Caco-2 (cell line): ENCODE data around the gene RPRML. TPM values are rescaled to one million over a fixed set of nuclear protein-coding genes. Genes with fewer than 3 reads are reported as not detected.
"Not testable (repeated sequence)": the region's sequence is repeated elsewhere in the genome, so short reads cannot be mapped to it uniquely, and the experiment has no call there.

Experiments
- Bru-seq: library from RNA; stranded (reverse); fragments of 400-500 nt; gene quantifications from one replicate; lab custom pipeline; 2021; lab: Mats Ljungman, UMichigan
- BruChase-seq, 2 experiments: library from RNA; stranded (reverse); fragments of 400-500 nt; gene quantifications; one replicate each; lab custom pipeline; 2021; lab: Mats Ljungman, UMichigan
- BruUV-seq: library from RNA; stranded (reverse); fragments of 400-500 nt; replicated peaks from 2 replicates; lab custom pipeline; 2021; lab: Mats Ljungman, UMichigan
- CTCF ChIA-PET: fragments of 300-600 bp; sonication (Branson Sonifier 250); formaldehyde crosslinking; loops from one replicate; lab custom pipeline; 2022; ENCODE audit warnings: antibody characterized with exemption; lab: Charles Lee
- POLR2A ChIA-PET: fragments of 300-600 bp; sonication (Branson Sonifier 250); formaldehyde crosslinking; loops from one replicate; lab custom pipeline; 2022; ENCODE audit warnings: antibody characterized with exemption; lab: Charles Lee
- DNase-seq, 2 experiments: peaks; one replicate each; pipeline versions ENCODE4 v3.0.0 to v3.0.0-alpha.2; 2020 to 2022
- H3K27me3 ChIP-seq: replicated peaks from 2 replicates; pipeline ENCODE4 v1.6.0; 2011; ENCODE audit warnings: low read length; ENCODE audit not compliant: control insufficient read depth, insufficient read depth
- H3K36me3 ChIP-seq: 2 replicates; pipeline ENCODE4 v1.5.1; 2011; ENCODE audit warnings: low read length; ENCODE audit not compliant: control insufficient read depth, insufficient read depth
- H3K4me1 ChIP-seq: fragments of 250-450 bp; sonication (Bioruptor Pico); 2 replicates; pipeline ENCODE4 v1.5.1; 2020; ENCODE audit warnings: mild to moderate bottlenecking
- H3K4me3 ChIP-seq: 2 replicates; pipeline ENCODE4 v1.5.1; 2011; ENCODE audit warnings: low read depth, mild to moderate bottlenecking, control low read depth, low read length
- H3K9me3 ChIP-seq: fragments of 250-450 bp; sonication (Bioruptor Pico); 2 replicates; pipeline ENCODE4 v1.5.1; 2020; ENCODE audit warnings: mild to moderate bottlenecking, moderate library complexity
- H3K27ac Mint-ChIP-seq: one replicate; pipeline ENCODE4 v1.8.0; 2022; ENCODE audit warnings: mixed read lengths; ENCODE audit not compliant: unreplicated experiment
- H3K27me3 Mint-ChIP-seq: one replicate; pipeline ENCODE4 v1.8.0; 2022; ENCODE audit warnings: mixed read lengths; ENCODE audit not compliant: insufficient read depth, unreplicated experiment
- H3K36me3 Mint-ChIP-seq: one replicate; pipeline ENCODE4 v1.8.0; 2022; ENCODE audit warnings: mild to moderate bottlenecking, mixed read lengths; ENCODE audit not compliant: insufficient read depth, unreplicated experiment
- H3K4me1 Mint-ChIP-seq: one replicate; pipeline ENCODE4 v1.8.0; 2022; ENCODE audit warnings: low read depth, mixed read lengths; ENCODE audit not compliant: unreplicated experiment
- H3K4me3 Mint-ChIP-seq: one replicate; pipeline ENCODE4 v1.8.0; 2022; ENCODE audit warnings: mild to moderate bottlenecking, moderate library complexity, mixed read lengths; ENCODE audit not compliant: unreplicated experiment
- H3K9me3 Mint-ChIP-seq: one replicate; pipeline ENCODE4 v1.8.0; 2022; ENCODE audit warnings: mixed read lengths; ENCODE audit not compliant: unreplicated experiment
- intact Hi-C: fragments of 100-400 bp; cut with micrococcal nuclease; formaldehyde crosslinking; loops from one replicate; pipeline ENCODE4 v1.10.0; 2022; ENCODE audit not compliant: unreplicated experiment
- long read RNA-seq: library from polyadenylated mRNA; stranded (forward); transcript quantifications from one replicate; pipeline ENCODE4 v2.0.0, GENCODE V29; 2022
- total RNA-seq: library from RNA; stranded (reverse); gene quantifications from 2 replicates; pipeline ENCODE4 v1.2.3, GENCODE V29; 2022
- TF ChIP-seq, protein P1 (sequence below), 2 experiments: fragments of 200-600 bp in 1 of 2; IDR thresholded peaks; 1 replicate in 1 of 2; 2 replicates in 1 of 2; pipeline versions ENCODE4 v1.5.1 to v1.8.0; 2011 to 2022; ENCODE audit warnings: antibody characterized with exemption in 1 of 2, control low read depth in 1 of 2, inconsistent platforms in 1 of 2, low read depth in 1 of 2, low read length in 1 of 2, mild to moderate bottlenecking in 1 of 2, moderate library complexity in 1 of 2; ENCODE audit not compliant: insufficient read depth in 1 of 2, severe bottlenecking in 1 of 2, unreplicated experiment in 1 of 2

The RPRML gene
- total RNA-seq (not detected in 2 replicates), Bru-seq, nascent RNA (not detected), BruChase-seq, experiment 1, labeled RNA remaining after a 2-hour chase (not detected), BruChase-seq, experiment 2, labeled RNA remaining after a 6-hour chase (not detected)
- long read RNA-seq = 0 reads

GRCh38 chr17:46979147-46979863, at the start of gene RPRML:
Gene RPRML (minus strand): TSS chr17:46979253. CDS start chr17:46979007, 246 bp downstream.
- ChIA-PET CTCF (interaction anchor here (0.6 kb wide), 2 partner anchors 9 to 28 kb away, joined by 3 read pairs; no protein-coding TSS in a partner anchor), POLR2A (no interaction called here)
- peak within 1 kb of the TSS; percentile 2 for H3K4me3 Mint-ChIP-seq
- no peak within 1 kb of the TSS for H3K27ac Mint-ChIP-seq
- Histone ChIP-seq H3K36me3 (no peaks in the 10 kb centered on the region), H3K4me1 (peaks cover 8% of the 10 kb centered on the region; the same call in 1 of the 2 replicates), H3K4me3 (peak within 1 kb of the TSS; percentile 46), H3K27me3 (peaks cover 6% of the 10 kb centered on the region), H3K9me3 (no peaks in the 10 kb centered on the region)
- peak in 1 of 2 experiments; percentile 53 for DNase-seq
- H3K36me3 Mint-ChIP-seq = no peaks in the 10 kb centered on the region
- intact Hi-C loops = no loop called here
- TF ChIP-seq, protein P1, sequence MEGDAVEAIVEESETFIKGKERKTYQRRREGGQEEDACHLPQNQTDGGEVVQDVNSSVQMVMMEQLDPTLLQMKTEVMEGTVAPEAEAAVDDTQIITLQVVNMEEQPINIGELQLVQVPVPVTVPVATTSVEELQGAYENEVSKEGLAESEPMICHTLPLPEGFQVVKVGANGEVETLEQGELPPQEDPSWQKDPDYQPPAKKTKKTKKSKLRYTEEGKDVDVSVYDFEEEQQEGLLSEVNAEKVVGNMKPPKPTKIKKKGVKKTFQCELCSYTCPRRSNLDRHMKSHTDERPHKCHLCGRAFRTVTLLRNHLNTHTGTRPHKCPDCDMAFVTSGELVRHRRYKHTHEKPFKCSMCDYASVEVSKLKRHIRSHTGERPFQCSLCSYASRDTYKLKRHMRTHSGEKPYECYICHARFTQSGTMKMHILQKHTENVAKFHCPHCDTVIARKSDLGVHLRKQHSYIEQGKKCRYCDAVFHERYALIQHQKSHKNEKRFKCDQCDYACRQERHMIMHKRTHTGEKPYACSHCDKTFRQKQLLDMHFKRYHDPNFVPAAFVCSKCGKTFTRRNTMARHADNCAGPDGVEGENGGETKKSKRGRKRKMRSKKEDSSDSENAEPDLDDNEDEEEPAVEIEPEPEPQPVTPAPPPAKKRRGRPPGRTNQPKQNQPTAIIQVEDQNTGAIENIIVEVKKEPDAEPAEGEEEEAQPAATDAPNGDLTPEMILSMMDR (IDR thresholded peaks at IDR 0.05; ENCODE audit: insufficient read depth in 1 of 2, low read depth in 1 of 2, low read length in 1 of 2, severe bottlenecking in 1 of 2, unreplicated experiment in 1 of 2) = no peak
- H3K9me3 Mint-ChIP-seq = no peaks in the 10 kb centered on the region
- BruUV-seq = no TSS peak
- peaks cover 6% of the 10 kb centered on the region for H3K4me1 Mint-ChIP-seq
- H3K27me3 Mint-ChIP-seq = peaks cover 25% of the 10 kb centered on the region

GRCh38 chr17:47016966-47017365, 37.9 kb upstream of the RPRML start:
- BruUV-seq, H3K27me3 Mint-ChIP-seq, H3K4me3 ChIP-seq, CTCF ChIA-PET, H3K27ac Mint-ChIP-seq, DNase-seq, H3K36me3 ChIP-seq, H3K9me3 ChIP-seq, H3K4me3 Mint-ChIP-seq, H3K4me1 ChIP-seq, H3K36me3 Mint-ChIP-seq, H3K4me1 Mint-ChIP-seq, intact Hi-C loops, POLR2A ChIA-PET, H3K27me3 ChIP-seq: not testable (repeated sequence)
- H3K9me3 Mint-ChIP-seq = peaks cover 10% of the 10 kb centered on the region

DNA sequence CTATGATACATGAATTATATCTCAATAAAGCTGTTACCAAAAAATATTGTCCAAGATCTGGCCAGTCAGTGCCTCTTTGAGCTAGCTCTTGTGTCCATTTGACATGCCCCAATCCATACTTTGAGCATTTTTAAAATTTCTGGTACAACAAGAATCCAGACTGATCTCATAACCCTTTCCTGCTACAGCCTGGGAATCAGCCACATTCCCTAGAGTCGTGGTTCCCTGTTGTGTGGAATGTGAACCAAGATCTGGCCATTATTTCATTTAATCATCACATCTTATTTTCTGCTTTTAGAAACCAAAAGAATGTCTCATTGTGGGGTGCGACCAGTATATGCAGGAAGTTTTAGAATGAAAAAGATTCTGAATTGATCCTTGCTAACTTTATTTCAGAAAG, 34.3 kb upstream of the RPRML start:
- Histone ChIP-seq H3K27me3 (no peaks in the 10 kb centered on the region), H3K9me3 (no peaks in the 10 kb centered on the region), H3K4me3 (no peak overlapping the region), H3K4me1 (peaks cover 4% of the 10 kb centered on the region), H3K36me3 (no peaks in the 10 kb centered on the region)
- TF ChIP-seq, protein P1 (IDR thresholded peaks at IDR 0.05; ENCODE audit: insufficient read depth in 1 of 2, low read depth in 1 of 2, low read length in 1 of 2, severe bottlenecking in 1 of 2, unreplicated experiment in 1 of 2) = no peak
- Mint-ChIP-seq H3K27me3 (no peaks in the 10 kb centered on the region), H3K4me1 (no peaks in the 10 kb centered on the region), H3K27ac (no peak overlapping the region), H3K9me3 (no peaks in the 10 kb centered on the region), H3K4me3 (no peak overlapping the region), H3K36me3 (no peaks in the 10 kb centered on the region)
- POLR2A ChIA-PET = no interaction called here
- CTCF ChIA-PET = no interaction called here
- DNase-seq = no peak
- BruUV-seq = no TSS peak
- intact Hi-C loops = no loop called here
